K562 (cell line): Measurements from ENCODE around the gene SLC25A15. TPM values are rescaled to one million over a fixed set of nuclear protein-coding genes. Genes with fewer than 3 reads are reported as not detected.

ENCODE experiments used
- CTBP1 ChIP-seq: fragments of 450-650 bp; IDR thresholded peaks from 2 replicates; pipeline ENCODE4 v1.6.1; 2016; ENCODE audit warnings: borderline replicate concordance
- EGR1 ChIP-seq: fragments of 450-650 bp; conservative IDR thresholded peaks from 2 replicates; pipeline ENCODE4 v1.6.1; 2017; ENCODE audit warnings: mild to moderate bottlenecking
- EHMT2 ChIP-seq: fragments of 450-650 bp; IDR thresholded peaks from 2 replicates; pipeline ENCODE4 v1.6.1; 2018; ENCODE audit warnings: antibody characterized with exemption
- ETV6 ChIP-seq, 3 experiments: fragments of 150-350 bp in 1 of 3; sonication (generic) in 1 of 3; formaldehyde crosslinking in 1 of 3; IDR thresholded peaks; 2 replicates each; pipeline versions ENCODE4 v1.6.1 to v1.8.0; 2014 to 2022; ENCODE audit warnings: borderline replicate concordance in 2 of 3, low read depth in 2 of 3, antibody characterized with exemption in 1 of 3, low read length in 1 of 3, mild to moderate bottlenecking in 1 of 3, missing genetic modification reagents in 1 of 3
- GTF2A2 ChIP-seq: IDR thresholded peaks from 2 replicates; pipeline ENCODE4 v1.6.1; 2016; ENCODE audit warnings: mild to moderate bottlenecking, missing genetic modification characterization, missing compliant biosample characterization
- HCFC1 ChIP-seq: IDR thresholded peaks from 2 replicates; pipeline ENCODE4 v1.6.1; 2012; ENCODE audit warnings: low read depth, low read length, improper control_type of control experiment
- KAT8 ChIP-seq: fragments of 450-650 bp; IDR thresholded peaks from 2 replicates; pipeline ENCODE4 v1.6.1; 2016; ENCODE audit warnings: low read depth, mild to moderate bottlenecking
- MAZ ChIP-seq, 2 experiments: fragments of 450-650 bp in 1 of 2; sonication (generic) in 1 of 2; formaldehyde crosslinking; IDR thresholded peaks in 1 of 2; conservative IDR thresholded peaks in 1 of 2; 2 replicates each; pipeline versions ENCODE4 v1.4.0 to v1.5.0; 2020; ENCODE audit warnings: mild to moderate bottlenecking in 1 of 2, missing genetic modification reagents in 1 of 2
- MIER1 ChIP-seq: fragments of 450-650 bp; IDR thresholded peaks from 2 replicates; pipeline ENCODE4 v1.6.1; 2016; ENCODE audit warnings: antibody characterized with exemption, mild to moderate bottlenecking, low read depth
- NFATC3 ChIP-seq: fragments of 450-650 bp; IDR thresholded peaks from 2 replicates; pipeline ENCODE4 v1.6.1; 2017; ENCODE audit warnings: mild to moderate bottlenecking
- PML ChIP-seq: IDR thresholded peaks from 2 replicates; pipeline ENCODE4 v1.6.1; 2012; ENCODE audit warnings: low read length, inconsistent platforms
- RFX5 ChIP-seq: IDR thresholded peaks from 2 replicates; pipeline ENCODE4 v1.6.1; 2011; ENCODE audit warnings: low read depth, mild to moderate bottlenecking, improper control_type of control experiment, low read length
- SNIP1 ChIP-seq: fragments of 450-650 bp; IDR thresholded peaks from 2 replicates; pipeline ENCODE4 v1.7.1; 2017; ENCODE audit warnings: low read depth, mild to moderate bottlenecking
- SREBF2 ChIP-seq: sonication (generic); formaldehyde crosslinking; IDR thresholded peaks from 2 replicates; pipeline ENCODE4 v1.4.0; 2020; ENCODE audit warnings: mild to moderate bottlenecking, missing genetic modification reagents
- TCFL5 ChIP-seq: fragments of 250-450 bp; sonication (Bioruptor Pico); conservative IDR thresholded peaks from 2 replicates; pipeline ENCODE4 v1.6.1; 2021; ENCODE audit warnings: mild to moderate bottlenecking, moderate library complexity, matching md5 sums
- ZNF316 ChIP-seq: fragments of 450-650 bp; IDR thresholded peaks from 2 replicates; pipeline ENCODE4 v1.6.1; 2016
- ZNF436 ChIP-seq: fragments of 250-450, 450-650 bp; sonication (Bioruptor Pico); formaldehyde crosslinking; IDR thresholded peaks from 2 replicates; pipeline ENCODE4 v1.7.0; 2020; ENCODE audit warnings: mild to moderate bottlenecking
- polyA plus RNA-seq, 8 experiments: library from polyadenylated mRNA; depleted of rRNA in 4 of 8; stranded (reverse) in 5 of 8; unstranded in 3 of 8; fragments of >200 nt; fragmentation: Nextera tagmentation in 2 of 8; fragmentation: Illumina TruSeq in 1 of 8; extraction: Ambion mirVana in 2 of 8; extraction: Trizol in 1 of 8; gene quantifications; 2 replicates each; pipeline versions ENCODE4 v1.2.1 to v1.2.3, GENCODE V29; 2011 to 2014; ENCODE audit warnings: inconsistent platforms in 1 of 8, missing spikeins in 1 of 8
- total RNA-seq, 7 experiments: library from RNA; depleted of rRNA in 6 of 7; stranded (reverse); fragments of >200 nt in 6 of 7; fragmentation: Illumina TruSeq in 2 of 7; extraction: Trizol in 2 of 7; gene quantifications; 2 replicates each; pipeline versions ENCODE4 v1.2.1 to v1.2.3, GENCODE V29; 2011 to 2021; ENCODE audit warnings: low replicate concordance in 1 of 7
- TF ChIP-seq, protein P1 (sequence below): sonication (generic); formaldehyde crosslinking; IDR thresholded peaks from 2 replicates; pipeline ENCODE4 v1.8.0; 2022; ENCODE audit warnings: mild to moderate bottlenecking, missing genetic modification reagents
- TF ChIP-seq, protein P2 (sequence below): IDR thresholded peaks from 3 replicates; pipeline ENCODE4 v1.6.1; 2011; ENCODE audit warnings: borderline replicate concordance, mild to moderate bottlenecking, moderate library complexity; ENCODE audit not compliant: insufficient read length; ENCODE audit errors: extremely low read depth
- TF ChIP-seq, protein P3 (sequence below): fragments of 450-650 bp; IDR thresholded peaks from 2 replicates; pipeline ENCODE4 v1.6.1; 2017; ENCODE audit warnings: antibody characterized with exemption

SLC25A15 gene
- total and polyA plus RNA-seq, 9 of the 15 experiments (the other 6 are each of a cell fraction or from before 2014, with no cell fraction given) = 3.5 to 30.5 (median 20.3) TPM

DNA sequence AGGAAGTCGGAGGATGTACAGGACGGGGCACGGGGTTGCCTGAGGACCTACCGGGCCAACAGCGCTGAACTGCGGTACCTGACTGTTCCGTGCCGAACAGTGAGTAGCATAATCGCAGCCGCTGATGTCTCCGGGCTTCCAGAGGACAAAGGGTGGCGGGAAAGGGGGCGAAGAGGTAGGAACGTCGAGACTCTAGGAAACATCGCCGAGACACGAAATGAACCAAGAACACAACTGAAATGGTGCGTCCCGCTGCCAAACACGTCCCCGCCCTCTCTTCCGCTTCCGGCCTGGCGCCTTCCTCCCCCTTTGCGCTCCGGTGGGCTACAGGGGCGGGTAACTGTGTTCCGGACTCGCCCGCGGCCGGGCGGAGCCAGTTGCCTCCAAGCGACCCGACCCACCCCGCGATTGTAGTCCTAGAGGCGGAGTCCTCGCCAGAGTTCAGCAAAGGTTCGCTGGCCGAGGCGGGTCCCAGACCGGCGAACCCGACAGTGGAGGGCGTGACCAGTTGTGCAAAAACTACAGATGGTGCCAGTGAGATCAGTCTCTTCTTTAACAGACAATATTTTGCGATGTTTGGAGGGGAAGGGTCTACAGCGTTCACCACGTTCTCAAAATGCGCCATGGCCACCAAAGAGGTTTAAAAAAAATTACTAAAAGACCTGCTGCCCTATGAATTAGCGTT, 18.3 kb upstream of the SLC25A15 start, which contains the start of gene MRPS31 (continued):
- TF ChIP-seq ZNF316 (no peak), PML (peak; percentile 67; the same call in 1 of the 2 replicates), CTBP1 (peak; percentile 91), EHMT2 (no peak), MIER1 (no peak), NFATC3 (peak; percentile 95), SREBF2 (CRISPR knock-in tag) (no peak), TCFL5 (CRISPR knock-in tag) (no peak), ETV6 (IDR thresholded peaks at IDR 0.05; ENCODE audit: borderline replicate concordance in 1 of 2, low read depth in 2 of 2, low read length in 1 of 2) (peak in 1 of 2 experiments; percentile 24; a peak in 1 of 4 replicates), ETV6 (CRISPR knock-in tag; IDR thresholded peaks at IDR 0.05; ENCODE audit: borderline replicate concordance) (no peak), KAT8 (no peak), ZNF436 (CRISPR knock-in tag) (no peak), HCFC1 (peak; percentile 89), RFX5 (no peak), GTF2A2 (no peak), SNIP1 (peak; percentile 71; the same call in 1 of the 2 replicates), MAZ (CRISPR knock-in tag; conservative IDR thresholded peaks at IDR 0.05 in 1 of 2, IDR thresholded peaks at IDR 0.05 in 1 of 2) (peak; percentile 75 to 83), EGR1 (no peak)
- TF ChIP-seq, protein P1, sequence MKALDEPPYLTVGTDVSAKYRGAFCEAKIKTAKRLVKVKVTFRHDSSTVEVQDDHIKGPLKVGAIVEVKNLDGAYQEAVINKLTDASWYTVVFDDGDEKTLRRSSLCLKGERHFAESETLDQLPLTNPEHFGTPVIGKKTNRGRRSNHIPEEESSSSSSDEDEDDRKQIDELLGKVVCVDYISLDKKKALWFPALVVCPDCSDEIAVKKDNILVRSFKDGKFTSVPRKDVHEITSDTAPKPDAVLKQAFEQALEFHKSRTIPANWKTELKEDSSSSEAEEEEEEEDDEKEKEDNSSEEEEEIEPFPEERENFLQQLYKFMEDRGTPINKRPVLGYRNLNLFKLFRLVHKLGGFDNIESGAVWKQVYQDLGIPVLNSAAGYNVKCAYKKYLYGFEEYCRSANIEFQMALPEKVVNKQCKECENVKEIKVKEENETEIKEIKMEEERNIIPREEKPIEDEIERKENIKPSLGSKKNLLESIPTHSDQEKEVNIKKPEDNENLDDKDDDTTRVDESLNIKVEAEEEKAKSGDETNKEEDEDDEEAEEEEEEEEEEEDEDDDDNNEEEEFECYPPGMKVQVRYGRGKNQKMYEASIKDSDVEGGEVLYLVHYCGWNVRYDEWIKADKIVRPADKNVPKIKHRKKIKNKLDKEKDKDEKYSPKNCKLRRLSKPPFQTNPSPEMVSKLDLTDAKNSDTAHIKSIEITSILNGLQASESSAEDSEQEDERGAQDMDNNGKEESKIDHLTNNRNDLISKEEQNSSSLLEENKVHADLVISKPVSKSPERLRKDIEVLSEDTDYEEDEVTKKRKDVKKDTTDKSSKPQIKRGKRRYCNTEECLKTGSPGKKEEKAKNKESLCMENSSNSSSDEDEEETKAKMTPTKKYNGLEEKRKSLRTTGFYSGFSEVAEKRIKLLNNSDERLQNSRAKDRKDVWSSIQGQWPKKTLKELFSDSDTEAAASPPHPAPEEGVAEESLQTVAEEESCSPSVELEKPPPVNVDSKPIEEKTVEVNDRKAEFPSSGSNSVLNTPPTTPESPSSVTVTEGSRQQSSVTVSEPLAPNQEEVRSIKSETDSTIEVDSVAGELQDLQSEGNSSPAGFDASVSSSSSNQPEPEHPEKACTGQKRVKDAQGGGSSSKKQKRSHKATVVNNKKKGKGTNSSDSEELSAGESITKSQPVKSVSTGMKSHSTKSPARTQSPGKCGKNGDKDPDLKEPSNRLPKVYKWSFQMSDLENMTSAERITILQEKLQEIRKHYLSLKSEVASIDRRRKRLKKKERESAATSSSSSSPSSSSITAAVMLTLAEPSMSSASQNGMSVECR = no peak; the same call in 1 of the 2 replicates
- TF ChIP-seq, protein P2, sequence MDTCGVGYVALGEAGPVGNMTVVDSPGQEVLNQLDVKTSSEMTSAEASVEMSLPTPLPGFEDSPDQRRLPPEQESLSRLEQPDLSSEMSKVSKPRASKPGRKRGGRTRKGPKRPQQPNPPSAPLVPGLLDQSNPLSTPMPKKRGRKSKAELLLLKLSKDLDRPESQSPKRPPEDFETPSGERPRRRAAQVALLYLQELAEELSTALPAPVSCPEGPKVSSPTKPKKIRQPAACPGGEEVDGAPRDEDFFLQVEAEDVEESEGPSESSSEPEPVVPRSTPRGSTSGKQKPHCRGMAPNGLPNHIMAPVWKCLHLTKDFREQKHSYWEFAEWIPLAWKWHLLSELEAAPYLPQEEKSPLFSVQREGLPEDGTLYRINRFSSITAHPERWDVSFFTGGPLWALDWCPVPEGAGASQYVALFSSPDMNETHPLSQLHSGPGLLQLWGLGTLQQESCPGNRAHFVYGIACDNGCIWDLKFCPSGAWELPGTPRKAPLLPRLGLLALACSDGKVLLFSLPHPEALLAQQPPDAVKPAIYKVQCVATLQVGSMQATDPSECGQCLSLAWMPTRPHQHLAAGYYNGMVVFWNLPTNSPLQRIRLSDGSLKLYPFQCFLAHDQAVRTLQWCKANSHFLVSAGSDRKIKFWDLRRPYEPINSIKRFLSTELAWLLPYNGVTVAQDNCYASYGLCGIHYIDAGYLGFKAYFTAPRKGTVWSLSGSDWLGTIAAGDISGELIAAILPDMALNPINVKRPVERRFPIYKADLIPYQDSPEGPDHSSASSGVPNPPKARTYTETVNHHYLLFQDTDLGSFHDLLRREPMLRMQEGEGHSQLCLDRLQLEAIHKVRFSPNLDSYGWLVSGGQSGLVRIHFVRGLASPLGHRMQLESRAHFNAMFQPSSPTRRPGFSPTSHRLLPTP = no peak
- TF ChIP-seq, protein P3, sequence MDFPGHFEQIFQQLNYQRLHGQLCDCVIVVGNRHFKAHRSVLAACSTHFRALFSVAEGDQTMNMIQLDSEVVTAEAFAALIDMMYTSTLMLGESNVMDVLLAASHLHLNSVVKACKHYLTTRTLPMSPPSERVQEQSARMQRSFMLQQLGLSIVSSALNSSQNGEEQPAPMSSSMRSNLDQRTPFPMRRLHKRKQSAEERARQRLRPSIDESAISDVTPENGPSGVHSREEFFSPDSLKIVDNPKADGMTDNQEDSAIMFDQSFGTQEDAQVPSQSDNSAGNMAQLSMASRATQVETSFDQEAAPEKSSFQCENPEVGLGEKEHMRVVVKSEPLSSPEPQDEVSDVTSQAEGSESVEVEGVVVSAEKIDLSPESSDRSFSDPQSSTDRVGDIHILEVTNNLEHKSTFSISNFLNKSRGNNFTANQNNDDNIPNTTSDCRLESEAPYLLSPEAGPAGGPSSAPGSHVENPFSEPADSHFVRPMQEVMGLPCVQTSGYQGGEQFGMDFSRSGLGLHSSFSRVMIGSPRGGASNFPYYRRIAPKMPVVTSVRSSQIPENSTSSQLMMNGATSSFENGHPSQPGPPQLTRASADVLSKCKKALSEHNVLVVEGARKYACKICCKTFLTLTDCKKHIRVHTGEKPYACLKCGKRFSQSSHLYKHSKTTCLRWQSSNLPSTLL = no peak
